Esophagus squamous epithelium (tissue), 4 donors: ENCODE measurements around the gene HDDC2.

ENCODE experiments used
- POLR2A ChIP-seq, 4 donors: fragments of 450-650 bp; IDR thresholded peaks; one replicate each; pipeline ENCODE4 v1.6.1; 2017; ENCODE audit warnings: antibody characterized with exemption in 4 of 4, mild to moderate bottlenecking in 4 of 4, moderate library complexity in 3 of 4
- TF ChIP-seq, protein P1 (sequence below), 6 experiments: fragments of 450-650 bp in 4 of 6; fragments of 200-600 bp in 2 of 6; sonication (generic) in 2 of 6; IDR thresholded peaks; one replicate each; pipeline ENCODE4 v1.5.1; 2016 to 2019; ENCODE audit warnings: antibody characterized with exemption in 6 of 6, mild to moderate bottlenecking in 4 of 6, moderate library complexity in 4 of 6

GRCh38 chr6:125253881-125254280, 47.9 kb downstream of the HDDC2 start:
- TF ChIP-seq, protein P1, sequence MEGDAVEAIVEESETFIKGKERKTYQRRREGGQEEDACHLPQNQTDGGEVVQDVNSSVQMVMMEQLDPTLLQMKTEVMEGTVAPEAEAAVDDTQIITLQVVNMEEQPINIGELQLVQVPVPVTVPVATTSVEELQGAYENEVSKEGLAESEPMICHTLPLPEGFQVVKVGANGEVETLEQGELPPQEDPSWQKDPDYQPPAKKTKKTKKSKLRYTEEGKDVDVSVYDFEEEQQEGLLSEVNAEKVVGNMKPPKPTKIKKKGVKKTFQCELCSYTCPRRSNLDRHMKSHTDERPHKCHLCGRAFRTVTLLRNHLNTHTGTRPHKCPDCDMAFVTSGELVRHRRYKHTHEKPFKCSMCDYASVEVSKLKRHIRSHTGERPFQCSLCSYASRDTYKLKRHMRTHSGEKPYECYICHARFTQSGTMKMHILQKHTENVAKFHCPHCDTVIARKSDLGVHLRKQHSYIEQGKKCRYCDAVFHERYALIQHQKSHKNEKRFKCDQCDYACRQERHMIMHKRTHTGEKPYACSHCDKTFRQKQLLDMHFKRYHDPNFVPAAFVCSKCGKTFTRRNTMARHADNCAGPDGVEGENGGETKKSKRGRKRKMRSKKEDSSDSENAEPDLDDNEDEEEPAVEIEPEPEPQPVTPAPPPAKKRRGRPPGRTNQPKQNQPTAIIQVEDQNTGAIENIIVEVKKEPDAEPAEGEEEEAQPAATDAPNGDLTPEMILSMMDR (IDR thresholded peaks at IDR 0.05), result no peak
- no peak for TF ChIP-seq POLR2A (IDR thresholded peaks at IDR 0.05)
